Medulla oblongata (tissue), 1 donor: ENCODE measurements around the gene TBRG4.

ENCODE experiments used
- DNase-seq: peaks from one replicate; pipeline ENCODE4 v3.0.0-alpha.2; 2015; ENCODE audit errors: extremely low spot score

The TBRG4 gene

DNA sequence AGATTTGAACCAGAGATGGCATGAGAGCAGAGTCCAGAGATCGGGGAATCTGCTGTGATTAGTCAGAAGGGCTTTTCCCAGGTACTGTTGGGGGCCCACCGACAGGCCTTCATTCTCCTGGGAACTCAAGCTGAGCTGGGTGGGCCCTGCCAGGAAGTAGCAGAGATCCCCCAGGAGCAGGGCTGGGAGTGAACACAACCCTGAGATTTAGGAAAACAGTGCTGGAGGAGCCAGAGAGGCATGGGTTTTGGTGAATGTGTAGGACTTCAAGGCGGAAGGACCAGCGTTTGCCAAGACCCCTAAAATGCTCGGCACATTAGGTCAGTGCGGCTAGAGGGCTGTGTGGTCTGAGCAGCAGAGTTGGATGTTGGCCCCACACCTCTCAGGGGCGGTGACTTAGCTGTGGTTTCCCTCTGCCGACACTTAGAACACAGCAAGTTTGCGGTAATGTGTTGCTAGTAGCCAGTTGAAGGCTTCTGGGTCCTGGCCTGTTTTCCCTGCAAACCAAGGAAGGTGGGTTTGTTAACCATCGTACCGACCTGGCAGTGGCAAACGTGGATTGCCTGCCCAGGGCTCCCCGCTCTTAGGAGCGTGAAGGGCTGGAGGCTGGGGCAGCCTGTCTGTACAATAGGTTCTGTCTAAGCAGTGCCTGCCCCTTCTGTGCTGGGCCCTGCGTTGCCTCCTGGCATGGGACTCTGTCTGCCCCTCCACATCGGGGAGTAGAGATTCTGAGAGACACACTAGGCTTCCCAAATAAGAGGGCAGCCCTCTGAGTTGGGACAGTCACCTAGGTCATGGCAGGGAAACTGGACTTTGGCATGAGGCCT lies 36.8 kb downstream of the TBRG4 start:
- no peak for DNase-seq

DNA sequence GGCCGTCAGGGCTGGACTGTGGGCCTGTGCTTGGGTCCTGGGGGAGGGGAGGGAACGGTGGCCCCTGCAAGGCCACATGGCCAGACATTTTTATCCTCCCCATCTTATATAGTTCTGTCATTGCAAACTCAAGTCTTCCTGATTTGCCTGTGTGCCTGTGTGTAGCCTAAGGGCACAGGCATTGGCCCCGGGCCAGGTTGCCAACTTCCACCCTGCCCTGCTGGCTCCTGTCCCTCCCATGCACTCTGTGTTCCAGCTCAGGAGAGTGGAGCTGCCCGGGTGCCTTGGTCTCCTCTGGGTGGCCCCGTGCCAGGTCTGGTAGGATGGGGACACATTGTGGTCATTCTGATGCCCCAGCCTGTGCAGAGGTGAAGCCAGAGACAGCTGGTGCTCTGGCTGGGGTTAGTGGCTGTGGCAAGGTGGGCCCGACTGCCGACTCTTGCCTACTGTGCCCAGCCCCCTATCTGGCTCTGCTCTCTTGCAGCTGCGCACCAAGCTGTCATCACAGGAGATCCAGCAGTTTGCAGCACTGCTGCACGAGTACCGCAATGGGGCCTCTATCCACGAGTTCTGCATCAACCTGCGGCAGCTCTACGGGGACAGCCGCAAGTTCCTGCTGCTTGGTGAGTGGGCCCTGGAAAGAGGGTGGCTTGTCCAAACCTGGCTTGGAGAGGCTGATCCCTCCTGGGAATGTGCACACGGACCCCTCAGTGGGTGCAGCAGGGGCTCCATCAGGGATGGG lies 37.5 kb downstream of the TBRG4 start:
- peak; percentile 31 for DNase-seq

DNA sequence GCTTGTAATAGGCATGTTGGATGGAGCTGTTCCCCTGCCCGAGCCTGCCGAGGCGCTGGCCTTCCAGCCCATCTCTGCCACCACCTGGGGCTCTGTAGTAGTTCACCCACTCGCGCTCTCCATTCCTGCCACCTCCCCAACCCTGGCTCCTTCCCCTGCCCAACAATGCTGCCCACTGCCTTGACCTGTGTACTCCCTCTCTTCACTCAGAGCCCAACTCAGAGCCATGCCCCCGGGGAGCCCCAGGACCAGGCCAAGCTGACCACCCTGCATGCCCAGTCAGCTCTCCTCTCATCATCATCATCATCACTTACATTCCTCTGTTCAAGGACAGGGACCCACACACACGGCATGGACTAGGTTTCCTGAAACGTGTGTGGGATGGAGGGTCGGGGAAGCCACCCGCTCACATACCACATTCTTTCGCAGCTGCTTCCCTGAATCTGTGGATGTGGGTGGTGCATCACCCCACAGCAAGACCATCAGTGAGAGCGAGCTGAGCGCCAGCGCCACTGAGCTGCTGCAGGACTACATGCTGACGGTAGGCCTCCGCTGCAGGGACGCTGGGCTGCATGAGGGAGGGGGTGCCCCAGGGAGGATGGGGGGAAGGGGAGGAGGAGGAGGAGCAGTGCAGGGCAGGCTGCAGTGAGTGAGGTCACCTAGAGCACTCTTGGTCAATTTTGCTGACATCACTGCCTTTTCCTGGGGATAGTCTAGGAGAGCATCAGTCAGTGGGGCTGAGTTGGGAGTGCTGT lies 38.3 kb downstream of the TBRG4 start:
- DNase-seq: no peak

- no peak for DNase-seq
These were observed 39.1 kb downstream of the TBRG4 start for GRCh38 chr7:45072131-45073030.

- DNase-seq: no peak
These were observed 40.0 kb downstream of the TBRG4 start for GRCh38 chr7:45071528-45071927.

GRCh38 chr7:45070254-45070642 lies 41.2 kb downstream of the TBRG4 start:
- DNase-seq: no peak

- DNase-seq: no peak
These were observed 41.8 kb downstream of the TBRG4 start for GRCh38 chr7:45069444-45070253.

- DNase-seq: no peak
These were observed 43.1 kb downstream of the TBRG4 start for GRCh38 chr7:45068236-45069023.

GRCh38 chr7:45067582-45067981 lies 43.9 kb downstream of the TBRG4 start:
- no peak for DNase-seq

DNA sequence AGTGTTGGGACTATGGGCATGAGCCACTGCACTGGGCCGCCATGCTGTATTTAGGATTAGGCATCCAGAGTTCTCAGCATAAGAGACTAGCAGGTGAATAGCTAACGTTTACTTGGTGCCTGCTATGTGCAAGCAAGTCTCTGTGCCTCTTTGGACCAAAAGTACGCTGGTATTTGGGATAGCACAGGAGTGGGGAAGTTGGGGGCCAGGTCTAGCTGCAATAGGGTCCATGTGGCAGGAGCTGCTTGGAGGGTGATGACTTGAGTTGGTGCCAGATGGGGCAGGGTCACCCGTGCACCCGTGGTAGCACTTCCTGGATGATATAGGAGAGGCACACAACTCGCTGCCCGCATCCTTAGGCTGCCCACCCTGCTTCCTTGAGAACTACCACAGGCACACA lies 45.1 kb downstream of the TBRG4 start:
- no peak for DNase-seq

GRCh38 chr7:45065031-45065995 lies 46.2 kb downstream of the TBRG4 start:
- no peak for DNase-seq

DNA sequence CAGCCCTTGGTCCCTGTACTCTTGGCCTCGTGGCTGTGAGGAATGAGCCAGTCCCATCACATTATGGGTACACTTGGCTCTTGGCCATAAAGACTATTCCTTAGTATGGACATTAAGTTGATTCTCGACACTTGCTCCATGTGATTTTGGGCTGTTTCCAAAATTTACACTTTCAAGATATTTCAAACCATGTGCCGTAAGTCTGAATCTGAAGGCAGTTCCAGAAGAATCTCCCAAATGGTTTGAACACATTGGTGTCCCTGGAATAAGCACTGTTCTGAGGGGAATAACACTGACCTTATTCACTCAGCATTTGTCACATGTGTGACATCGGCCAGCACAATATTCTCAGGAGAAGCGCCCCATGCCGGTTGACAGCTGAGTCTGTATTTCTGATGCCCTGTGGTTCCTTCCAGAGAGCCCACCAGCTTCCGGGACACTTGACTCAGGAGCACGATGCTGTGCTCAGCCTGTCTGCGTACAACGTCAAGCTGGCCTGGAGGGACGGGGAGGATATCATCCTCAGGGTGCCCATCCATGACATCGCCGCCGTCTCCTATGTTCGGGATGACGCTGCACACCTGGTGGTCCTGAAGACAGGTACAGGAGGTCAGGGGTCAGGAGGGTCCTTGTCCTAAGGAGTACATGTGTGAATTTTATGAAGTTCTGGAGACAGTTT lies 47.3 kb downstream of the TBRG4 start:
- no peak for DNase-seq

GRCh38 chr7:45061806-45062425 lies 49.6 kb downstream of the TBRG4 start:
- DNase-seq: no peak

- DNase-seq: no peak
These were observed 50.1 kb downstream of the TBRG4 start for GRCh38 chr7:45061352-45061751.

DNA sequence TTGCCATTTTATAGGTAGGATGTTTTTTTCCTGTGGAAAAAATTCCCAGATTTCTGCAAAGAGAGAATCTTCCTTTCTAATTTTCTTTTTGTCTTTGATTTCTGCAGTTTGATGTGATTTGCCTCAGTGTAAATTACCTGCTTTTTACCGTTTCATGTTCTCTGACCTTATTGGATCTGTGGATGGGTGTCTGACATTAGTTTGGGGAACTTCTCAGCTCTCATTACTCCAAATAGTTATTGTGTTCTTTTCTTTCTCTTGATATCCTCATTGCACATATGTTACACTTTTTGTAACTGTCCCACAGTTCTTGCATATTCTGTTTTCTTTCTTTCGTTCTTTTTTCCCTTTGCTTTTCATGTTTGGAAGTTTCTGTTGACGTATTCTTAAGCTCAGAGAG lies 51.2 kb downstream of the TBRG4 start:
- no peak for DNase-seq

DNA sequence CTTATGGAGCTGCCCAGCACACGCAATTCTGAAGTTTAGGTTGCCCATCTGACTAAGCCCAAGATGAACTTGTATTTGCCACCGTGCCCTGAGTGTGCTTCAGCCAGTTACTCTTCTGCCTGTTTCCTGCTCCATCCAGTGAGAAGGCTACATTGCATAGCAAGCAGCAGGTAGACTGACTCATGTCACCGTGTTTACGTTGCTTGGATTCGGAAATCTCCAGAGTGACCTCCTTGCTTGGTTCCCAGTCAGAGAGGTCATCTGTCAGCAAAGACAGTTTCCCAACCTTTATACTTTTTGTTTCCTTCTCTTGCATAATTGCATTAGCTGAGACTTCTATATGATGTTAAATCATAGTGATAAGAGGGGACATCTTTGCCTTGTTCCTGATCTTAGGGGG lies 53.6 kb downstream of the TBRG4 start:
- DNase-seq: no peak

DNA sequence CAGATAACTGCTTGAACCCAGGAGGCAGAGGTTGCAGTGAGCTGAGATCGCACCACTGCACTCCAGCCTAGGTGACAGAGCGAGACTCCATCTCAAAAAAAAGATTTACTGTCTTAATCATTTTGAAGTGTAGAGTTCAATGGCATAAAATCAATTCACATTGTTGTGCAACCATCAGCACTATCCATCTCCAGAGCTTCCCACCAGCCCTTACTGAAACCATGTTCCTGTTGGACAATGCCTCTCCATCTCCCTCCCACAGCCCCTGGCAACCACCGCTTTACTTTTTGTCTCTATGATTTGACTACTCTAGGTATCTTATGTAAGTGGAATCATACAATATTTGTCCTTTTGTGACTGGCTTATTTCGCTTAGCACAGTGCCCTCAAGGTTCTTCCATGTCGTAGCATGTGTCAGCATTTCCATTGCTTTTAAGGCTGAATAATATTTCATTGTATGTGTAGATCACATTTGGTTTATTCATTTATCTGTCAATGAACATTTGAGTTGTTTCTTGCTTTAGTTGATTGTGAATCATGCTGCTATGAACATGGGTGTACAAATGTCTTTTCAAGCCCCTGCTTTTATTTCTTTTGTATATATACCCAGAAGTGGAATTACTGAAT lies 55.8 kb downstream of the TBRG4 start:
- no peak for DNase-seq
